Nephron (organoid): ENCODE results near the gene UST.
A peak's percentile ranks its signal among the peaks of the same experiment; 100 is the strongest.

Source experiments
- H3K27ac Mint-ChIP-seq, 3 experiments: 2 replicates each; pipeline ENCODE4 v1.8.0; 2020; ENCODE audit warnings: mixed read lengths in 3 of 3, mild to moderate bottlenecking in 2 of 3, moderate library complexity in 1 of 3
- H3K27me3 Mint-ChIP-seq: 2 replicates; pipeline ENCODE4 v1.8.0; 2021; ENCODE audit warnings: low read depth, mild to moderate bottlenecking, moderate library complexity, mixed read lengths
- H3K36me3 Mint-ChIP-seq: 2 replicates; pipeline ENCODE4 v1.8.0; 2020; ENCODE audit warnings: low read depth, mixed read lengths
- H3K4me1 Mint-ChIP-seq: 2 replicates; pipeline ENCODE4 v1.8.0; 2020; ENCODE audit warnings: mixed read lengths
- H3K4me3 Mint-ChIP-seq, 3 experiments: 2 replicates each; pipeline ENCODE4 v1.8.0; 2020; ENCODE audit warnings: mild to moderate bottlenecking in 3 of 3, mixed read lengths in 3 of 3, moderate library complexity in 2 of 3
- H3K9me3 Mint-ChIP-seq: 2 replicates; pipeline ENCODE4 v1.8.0; 2020; ENCODE audit warnings: mixed read lengths
- CTCF ChIP-seq, 3 experiments: fragments of 200-600 bp; sonication (generic); IDR thresholded peaks; one replicate each; pipeline ENCODE4 v1.5.0; 2021; ENCODE audit warnings: antibody characterized with exemption in 3 of 3; ENCODE audit not compliant: unreplicated experiment in 3 of 3

UST gene

GRCh38 chr6:149008741-149009140 lies 261.9 kb downstream of the UST start:
- peaks cover 11% of the 10 kb centered on the region for H3K4me1 Mint-ChIP-seq
- TF ChIP-seq CTCF (IDR thresholded peaks at IDR 0.05; ENCODE audit: unreplicated experiment in 3 of 3): no peak
- H3K27me3 Mint-ChIP-seq: no peaks in the 10 kb centered on the region
- H3K36me3 Mint-ChIP-seq: peaks cover 33% of the 10 kb centered on the region
- no peak overlapping the region for H3K4me3 Mint-ChIP-seq
- no peak overlapping the region for H3K27ac Mint-ChIP-seq
- peaks cover 12% of the 10 kb centered on the region for H3K9me3 Mint-ChIP-seq

GRCh38 chr6:149012040-149012545 lies 265.3 kb downstream of the UST start:
- H3K4me1 Mint-ChIP-seq: peaks cover 29% of the 10 kb centered on the region
- H3K27me3 Mint-ChIP-seq: no peaks in the 10 kb centered on the region
- H3K4me3 Mint-ChIP-seq: no peak overlapping the region
- H3K27ac Mint-ChIP-seq: peak overlapping the region in 1 of 3 experiments; percentile 28
- H3K36me3 Mint-ChIP-seq: peaks cover 4% of the 10 kb centered on the region
- TF ChIP-seq CTCF (IDR thresholded peaks at IDR 0.05; ENCODE audit: unreplicated experiment in 3 of 3): no peak
- H3K9me3 Mint-ChIP-seq: peaks cover 9% of the 10 kb centered on the region

- Mint-ChIP-seq H3K27me3 (no peaks in the 10 kb centered on the region), H3K36me3 (peaks cover 4% of the 10 kb centered on the region), H3K4me1 (peaks cover 29% of the 10 kb centered on the region), H3K27ac (peak overlapping the region; percentile 27 to 48 (median 32)), H3K4me3 (no peak overlapping the region), H3K9me3 (peaks cover 6% of the 10 kb centered on the region)
- TF ChIP-seq CTCF (IDR thresholded peaks at IDR 0.05; ENCODE audit: unreplicated experiment in 3 of 3): no peak
Observed at GRCh38 chr6:149013586-149014344, 266.9 kb downstream of the UST start.

GRCh38 chr6:149014631-149015534 lies 268.1 kb downstream of the UST start:
- Mint-ChIP-seq H3K4me3 (no peak overlapping the region), H3K27ac (peak overlapping the region; percentile 26 to 81 (median 59)), H3K27me3 (no peaks in the 10 kb centered on the region), H3K4me1 (peaks cover 29% of the 10 kb centered on the region), H3K36me3 (no peaks in the 10 kb centered on the region), H3K9me3 (no peaks in the 10 kb centered on the region)
- no peak for TF ChIP-seq CTCF (IDR thresholded peaks at IDR 0.05; ENCODE audit: unreplicated experiment in 3 of 3)

- no peak for TF ChIP-seq CTCF (IDR thresholded peaks at IDR 0.05; ENCODE audit: unreplicated experiment in 3 of 3)
- H3K9me3 Mint-ChIP-seq: no peaks in the 10 kb centered on the region
- H3K36me3 Mint-ChIP-seq: peaks cover 4% of the 10 kb centered on the region
- H3K4me3 Mint-ChIP-seq: no peak overlapping the region
- H3K27ac Mint-ChIP-seq: peak overlapping the region; percentile 26 to 81 (median 59)
- H3K4me1 Mint-ChIP-seq: peaks cover 29% of the 10 kb centered on the region
- no peaks in the 10 kb centered on the region for H3K27me3 Mint-ChIP-seq
Observed at GRCh38 chr6:149015535-149016525, 269.0 kb downstream of the UST start.
